SK-N-SH (cell line): Measurements from ENCODE around the gene RAB1A. TPM values are rescaled to one million over a fixed set of nuclear protein-coding genes. Genes with fewer than 3 reads are reported as not detected.

ENCODE experiments used
- CTCF ChIA-PET: fragments of 300-600, 350-600 bp; formaldehyde crosslinking; extraction: SDS; loops from one replicate; lab custom pipeline; 2021; lab: Yijun Ruan, JAX
- POLR2A ChIA-PET: fragments of 350-600 bp; sonication (Branson Sonifier 250); formaldehyde crosslinking; extraction: SDS; loops from one replicate; lab custom pipeline; 2020; ENCODE audit warnings: antibody characterized with exemption, inconsistent platforms; lab: Yijun Ruan, JAX
- DNase-seq: peaks from one replicate; pipeline ENCODE4 v3.0.0; 2012
- H2AFZ ChIP-seq: fragments of 200-600 bp; sonication (generic); 2 replicates; pipeline ENCODE4 v1.8.1; 2016; ENCODE audit warnings: antibody characterized with exemption, mild to moderate bottlenecking, low read depth
- H3F3A ChIP-seq: fragments of 200-600 bp; sonication (generic); replicated peaks from 2 replicates; pipeline ENCODE3; 2016; ENCODE audit warnings: antibody characterized with exemption, mild to moderate bottlenecking; ENCODE audit not compliant: insufficient read depth
- H3K27ac ChIP-seq, 2 experiments: fragments of 200-500 bp in 1 of 2; fragments of 200-600 bp in 1 of 2; sonication (Bioruptor generic) in 1 of 2; sonication (generic), shearing (Covaris generic) in 1 of 2; 2 replicates each; pipeline versions ENCODE4 v1.5.1 to v1.6.1; 2014 to 2016; ENCODE audit warnings: low read depth in 2 of 2, inconsistent platforms in 1 of 2, low read length in 1 of 2, mild to moderate bottlenecking in 1 of 2, mixed read lengths in 1 of 2
- H3K27me3 ChIP-seq: fragments of 200-600 bp; sonication (generic), shearing (Covaris generic); 2 replicates; pipeline ENCODE4 v1.6.1; 2016; ENCODE audit warnings: mixed run types; ENCODE audit not compliant: insufficient read depth
- H3K36me3 ChIP-seq, 2 experiments: fragments of 200-500 bp in 1 of 2; fragments of 200-600 bp in 1 of 2; sonication (Bioruptor generic) in 1 of 2; sonication (generic) in 1 of 2; replicated peaks in 1 of 2; 2 replicates each; pipeline versions ENCODE3 to v1.5.1; 2014 to 2016; ENCODE audit warnings: low read length in 1 of 2, mild to moderate bottlenecking in 1 of 2; ENCODE audit not compliant: insufficient read depth in 2 of 2, control insufficient read depth in 1 of 2
- H3K4me1 ChIP-seq, 2 experiments: fragments of 200-500 bp in 1 of 2; fragments of 200-600 bp in 1 of 2; sonication (Bioruptor generic) in 1 of 2; sonication (generic), shearing (Covaris generic) in 1 of 2; 2 replicates each; pipeline versions ENCODE4 v1.5.1 to v1.6.1; 2014 to 2016; ENCODE audit warnings: low read depth in 1 of 2, low read length in 1 of 2, mixed run types in 1 of 2; ENCODE audit not compliant: insufficient read depth in 2 of 2, control insufficient read depth in 1 of 2
- H3K4me2 ChIP-seq: fragments of 200-600 bp; sonication (generic), shearing (Covaris generic); 2 replicates; pipeline ENCODE4 v1.6.1; 2017; ENCODE audit warnings: mixed run types
- H3K4me3 ChIP-seq, 2 experiments: fragments of 200-500 bp in 1 of 2; fragments of 200-600 bp in 1 of 2; sonication (Bioruptor generic) in 1 of 2; sonication (generic), shearing (Covaris generic) in 1 of 2; 2 replicates each; pipeline versions ENCODE4 v1.5.1 to v1.8.1; 2014 to 2016; ENCODE audit warnings: low read depth in 2 of 2, inconsistent platforms in 1 of 2, low read length in 1 of 2, mild to moderate bottlenecking in 1 of 2, mixed read lengths in 1 of 2, moderate library complexity in 1 of 2
- H3K79me2 ChIP-seq: fragments of 200-600 bp; sonication (generic); 2 replicates; pipeline ENCODE4 v1.8.1; 2017; ENCODE audit warnings: mild to moderate bottlenecking; ENCODE audit not compliant: insufficient read depth
- H3K9ac ChIP-seq: fragments of 200-600 bp; sonication (generic); 2 replicates; pipeline ENCODE4 v1.6.1; 2017; ENCODE audit warnings: mixed run types
- H3K9me2 ChIP-seq: fragments of 200-600 bp; sonication (generic); 2 replicates; pipeline ENCODE4 v1.6.1; 2017; ENCODE audit warnings: mixed run types
- H3K9me3 ChIP-seq: fragments of 200-600 bp; sonication (generic); 2 replicates; pipeline ENCODE4 v1.6.1; 2017; ENCODE audit warnings: mixed run types, mild to moderate bottlenecking, moderate library complexity
- H4K20me1 ChIP-seq: fragments of 200-600 bp; sonication (generic); 2 replicates; pipeline ENCODE4 v1.6.1; 2017; ENCODE audit warnings: mild to moderate bottlenecking, mixed run types; ENCODE audit not compliant: insufficient read depth
- CHD2 ChIP-seq: fragments of 150-350 bp; IDR thresholded peaks from 2 replicates; pipeline ENCODE4 v1.6.1; 2018; ENCODE audit warnings: low read length; ENCODE audit not compliant: partially characterized antibody
- ELF1 ChIP-seq: IDR thresholded peaks from 2 replicates; pipeline ENCODE4 v1.4.0; 2012
- EP300 ChIP-seq, 2 experiments: IDR thresholded peaks; 2 replicates each; pipeline versions ENCODE4 v1.4.0 to v1.6.1; 2012; ENCODE audit warnings: borderline replicate concordance in 1 of 2, low read depth in 1 of 2, low read length in 1 of 2
- EZH2phosphoT487 ChIP-seq: fragments of 200-600 bp; sonication (generic); IDR thresholded peaks from 2 replicates; pipeline ENCODE4 v1.6.1; 2017; ENCODE audit warnings: low read depth, mixed run types, mild to moderate bottlenecking, antibody characterized with exemption, moderate library complexity, borderline replicate concordance
- FOSL2 ChIP-seq: IDR thresholded peaks from 2 replicates; pipeline ENCODE4 v1.4.0; 2012; ENCODE audit warnings: low read depth, mild to moderate bottlenecking, moderate library complexity, borderline replicate concordance
- GATA2 ChIP-seq: sonication (generic); formaldehyde crosslinking; IDR thresholded peaks from 2 replicates; pipeline ENCODE4 v1.5.0; 2020; ENCODE audit warnings: mild to moderate bottlenecking, missing genetic modification reagents
- JUND ChIP-seq: IDR thresholded peaks from 2 replicates; pipeline ENCODE4 v1.4.0; 2012
- MAX ChIP-seq: IDR thresholded peaks from 2 replicates; pipeline ENCODE4 v1.4.0; 2012; ENCODE audit warnings: low read depth
- MEF2A ChIP-seq: IDR thresholded peaks from 2 replicates; pipeline ENCODE4 v1.4.0; 2012; ENCODE audit warnings: low read depth, borderline replicate concordance
- MXI1 ChIP-seq: IDR thresholded peaks from 2 replicates; pipeline ENCODE4 v1.6.1; 2012; ENCODE audit warnings: mild to moderate bottlenecking, low read depth, low read length, improper control_type of control experiment
- NFIC ChIP-seq: IDR thresholded peaks from 2 replicates; pipeline ENCODE4 v1.4.0; 2012; ENCODE audit warnings: borderline replicate concordance
- NRF1 ChIP-seq: IDR thresholded peaks from 2 replicates; pipeline ENCODE4 v1.6.1; 2012; ENCODE audit warnings: low read depth, mild to moderate bottlenecking, low read length
- TCF12 ChIP-seq: IDR thresholded peaks from 2 replicates; pipeline ENCODE4 v1.4.0; 2012
- TEAD4 ChIP-seq: IDR thresholded peaks from 2 replicates; pipeline ENCODE4 v1.4.0; 2012; ENCODE audit warnings: mild to moderate bottlenecking, borderline replicate concordance; ENCODE audit not compliant: insufficient read depth
- USF1 ChIP-seq: IDR thresholded peaks from 2 replicates; pipeline ENCODE4 v1.4.0; 2012; ENCODE audit warnings: low read depth, borderline replicate concordance
- ZBTB33 ChIP-seq: IDR thresholded peaks from 2 replicates; pipeline ENCODE4 v1.4.0; 2012; ENCODE audit warnings: low read depth, borderline replicate concordance
- WGBS: methylation state at CpG from one replicate; pipeline ENCODE4 v1.1.6; 2017; ENCODE audit warnings: low lambda C conversion rate; 5-methylcytosine and 5-hydroxymethylcytosine counted together
- polyA plus RNA-seq, 3 experiments: library from polyadenylated mRNA; depleted of rRNA; stranded (reverse); fragments of >200 nt; gene quantifications; 2 replicates each; pipeline ENCODE4 v1.2.3, GENCODE V29; 2012

RAB1A gene
- polyA plus RNA-seq, 1 of the 3 experiments (the other 2 are of a cell fraction), result 113 TPM

- H3K4me2 ChIP-seq, result no peak overlapping the region
- TF ChIP-seq NRF1 (no peak), EP300 (IDR thresholded peaks at IDR 0.05; ENCODE audit: borderline replicate concordance in 1 of 2, low read depth in 1 of 2, low read length in 1 of 2) (no peak), GATA2 (CRISPR knock-in tag) (no peak)
- TF ChIP-seq, all 33 proteins: peak for 0
- Histone ChIP-seq H3F3A (no peaks in the 10 kb centered on the region), H3K9me3 (no peaks in the 10 kb centered on the region), H3K27me3 (no peaks in the 10 kb centered on the region), H3K79me2 (no peaks in the 10 kb centered on the region), H3K4me1 (no peaks in the 10 kb centered on the region), H3K9me2 (no peaks in the 10 kb centered on the region), H2AFZ (no peak overlapping the region), H3K9ac (no peak overlapping the region), H3K4me3 (no peak overlapping the region), H3K27ac (no peak overlapping the region), H4K20me1 (no peaks in the 10 kb centered on the region), H3K36me3 (no peaks in the 10 kb centered on the region)
- 66% methylated on average over 8 of the region's 10 CpGs for WGBS
- ChIA-PET POLR2A (no interaction called here), CTCF (interaction anchor here (1.1 to 7.2 kb wide), 2 partner anchors 11 to 128 kb away, joined by 3 to 53 read pairs; partner anchors contain the start of gene CEP68)
- no peak for DNase-seq
Observed at GRCh38 chr2:65045651-65046050, 84.3 kb downstream of the RAB1A start.

- DNase-seq, result no peak
- no peaks in the 10 kb centered on the region for H3K9me3 ChIP-seq
- 82% methylated on average over 7 of the region's 7 CpGs for WGBS
- TF ChIP-seq ELF1 (no peak), MXI1 (no peak), MAX (no peak), FOSL2 (no peak), ZBTB33 (no peak), TCF12 (no peak), NFIC (no peak), MEF2A (no peak), EZH2phosphoT487 (no peak), GATA2 (CRISPR knock-in tag) (no peak), TEAD4 (no peak), USF1 (no peak), EP300 (IDR thresholded peaks at IDR 0.05; ENCODE audit: borderline replicate concordance in 1 of 2, low read depth in 1 of 2, low read length in 1 of 2) (no peak), CHD2 (no peak), JUND (no peak)
- no peaks in the 10 kb centered on the region for H3K9me2 ChIP-seq
- H3K79me2 ChIP-seq, result no peaks in the 10 kb centered on the region
- no peak overlapping the region for H3K27ac ChIP-seq
- no peaks in the 10 kb centered on the region for H3K27me3 ChIP-seq
- H4K20me1 ChIP-seq, result no peaks in the 10 kb centered on the region
- ChIA-PET CTCF (interaction anchor here (1.0 to 7.2 kb wide), 2 partner anchors 21 to 127 kb away, joined by 4 to 53 read pairs; no protein-coding TSS in a partner anchor), POLR2A (interaction anchor here (0.6 kb wide), 1 partner anchor 76 kb away, joined by 3 read pairs; no protein-coding TSS in a partner anchor)
- H3K4me2 ChIP-seq, result no peak overlapping the region
- no peaks in the 10 kb centered on the region for H3F3A ChIP-seq
- no peak overlapping the region for H2AFZ ChIP-seq
- no peak overlapping the region for H3K9ac ChIP-seq
- no peaks in the 10 kb centered on the region for H3K4me1 ChIP-seq
- H3K36me3 ChIP-seq, result no peaks in the 10 kb centered on the region
- no peak overlapping the region for H3K4me3 ChIP-seq
Observed at GRCh38 chr2:65044097-65044735, 85.7 kb downstream of the RAB1A start.
